OCI-LY7 (cell line): Measurements from ENCODE around the gene CD8A. TPM values are rescaled to one million over a fixed set of nuclear protein-coding genes. Genes with fewer than 3 reads are reported as not detected.

Experiments
- BruUV-seq: library from RNA; stranded (reverse); fragments of 400-500 nt; replicated peaks from 2 replicates; lab custom pipeline; 2021; lab: Mats Ljungman, UMichigan
- CTCF ChIA-PET: fragments of 300-600 bp; sonication (Branson Sonifier 250); formaldehyde crosslinking; loops from one replicate; lab custom pipeline; 2022; ENCODE audit warnings: antibody characterized with exemption; ENCODE audit not compliant: unreplicated experiment; lab: Charles Lee
- POLR2A ChIA-PET: fragments of 300-600 bp; sonication (Branson Sonifier 250); formaldehyde crosslinking; loops from one replicate; lab custom pipeline; 2022; ENCODE audit warnings: antibody characterized with exemption; lab: Charles Lee
- DNase-seq: peaks from one replicate; pipeline ENCODE4 v3.0.0-alpha.2; 2015; ENCODE audit warnings: low spot score
- H2AFZ ChIP-seq: fragments of 200-600 bp; sonication (generic), shearing (Covaris generic); 2 replicates; pipeline ENCODE4 v1.6.1; 2014; ENCODE audit warnings: mild to moderate bottlenecking, antibody characterized with exemption, low read length, moderate library complexity
- H3K27ac ChIP-seq: fragments of 200-600 bp; sonication (generic); 2 replicates; pipeline ENCODE4 v1.5.1; 2014; ENCODE audit warnings: mixed run types, low read depth, mild to moderate bottlenecking, moderate library complexity, low read length, inconsistent platforms; ENCODE audit not compliant: poor library complexity, severe bottlenecking
- H3K36me3 ChIP-seq: fragments of 200-600 bp; sonication (generic); 2 replicates; pipeline ENCODE4 v1.6.1; 2014; ENCODE audit warnings: mild to moderate bottlenecking, antibody characterized with exemption, low read length, moderate library complexity, mixed read lengths; ENCODE audit not compliant: insufficient read depth
- H3K4me1 ChIP-seq: fragments of 200-600 bp; sonication (generic); 2 replicates; pipeline ENCODE4 v1.5.1; 2014; ENCODE audit warnings: mild to moderate bottlenecking, low read length; ENCODE audit not compliant: insufficient read depth, poor library complexity, severe bottlenecking
- H3K4me2 ChIP-seq: fragments of 200-600 bp; sonication (generic); 2 replicates; pipeline ENCODE4 v1.6.1; 2014; ENCODE audit warnings: mild to moderate bottlenecking, low read length
- H3K4me3 ChIP-seq: fragments of 200-600 bp; sonication (generic); 2 replicates; pipeline ENCODE4 v1.5.1; 2014; ENCODE audit warnings: mild to moderate bottlenecking, low read depth, low read length; ENCODE audit not compliant: poor library complexity, severe bottlenecking
- H3K79me2 ChIP-seq: fragments of 200-600 bp; sonication (generic); 2 replicates; pipeline ENCODE4 v1.6.1; 2016; ENCODE audit warnings: low read depth, mild to moderate bottlenecking, low read length, moderate library complexity, mixed read lengths; ENCODE audit not compliant: insufficient read depth
- H3K9me2 ChIP-seq: fragments of 200-600 bp; sonication (generic); 2 replicates; pipeline ENCODE4 v1.6.1; 2016; ENCODE audit warnings: mild to moderate bottlenecking, low read length, mixed read lengths; ENCODE audit not compliant: insufficient read depth
- H3K9me3 ChIP-seq: fragments of 200-600 bp; sonication (generic); 2 replicates; pipeline ENCODE4 v1.6.1; 2014; ENCODE audit warnings: mild to moderate bottlenecking, mixed run types, low read length, mixed read lengths
- H4K20me1 ChIP-seq: fragments of 200-600 bp; sonication (generic); 2 replicates; pipeline ENCODE4 v1.6.1; 2014; ENCODE audit warnings: mild to moderate bottlenecking, antibody characterized with exemption, low read length, moderate library complexity, mixed read lengths; ENCODE audit not compliant: insufficient read depth
- EZH2phosphoT487 ChIP-seq: fragments of 200-600 bp; sonication (generic); IDR thresholded peaks from 2 replicates; pipeline ENCODE4 v1.6.1; 2018; ENCODE audit warnings: low read depth, borderline replicate concordance, mild to moderate bottlenecking, mixed run types, antibody characterized with exemption, low read length, moderate library complexity, mixed read lengths
- intact Hi-C: fragments of 100-400 bp; cut with micrococcal nuclease; formaldehyde crosslinking; loops from one replicate; pipeline ENCODE4 v1.10.0; 2022; ENCODE audit not compliant: unreplicated experiment
- total RNA-seq, 2 experiments: library from RNA; depleted of rRNA in 1 of 2; stranded (reverse); fragments of >200 nt in 1 of 2; shearing (Covaris generic) in 1 of 2; gene quantifications; 2 replicates each; pipeline ENCODE4 v1.2.3, GENCODE V29; 2014 to 2022
- TF ChIP-seq, protein P1 (sequence below): fragments of 200-600 bp; sonication (generic); conservative IDR thresholded peaks from 2 replicates; pipeline ENCODE4 v1.5.1; 2014; ENCODE audit warnings: mild to moderate bottlenecking, antibody characterized with exemption, low read length, moderate library complexity, mixed read lengths

The CD8A gene
- total RNA-seq, 2 experiments from 2014 or later, result not detected

DNA sequence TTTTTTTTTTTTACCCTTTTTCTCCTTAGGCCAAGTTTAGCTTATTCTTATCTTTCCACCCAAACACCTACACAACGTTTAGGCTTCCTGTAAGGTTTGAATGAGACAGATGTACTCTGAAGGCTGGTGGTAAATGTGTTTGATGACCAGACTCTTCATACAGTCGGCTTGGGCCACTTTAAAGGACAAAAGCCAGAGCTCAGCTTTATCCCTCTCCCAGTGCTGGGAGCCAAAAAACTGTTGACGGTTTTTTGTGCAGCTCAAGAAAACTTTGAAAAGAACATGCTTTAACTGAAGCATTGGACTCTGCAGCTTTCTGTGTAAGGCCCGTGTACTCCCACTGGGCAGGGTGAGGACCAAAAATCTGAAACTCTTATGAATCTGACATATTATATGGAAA, 15.4 kb downstream of the CD8A start:
- Histone ChIP-seq H4K20me1 (no peaks in the 10 kb centered on the region), H3K27ac (no peak overlapping the region), H3K4me1 (peaks cover 6% of the 10 kb centered on the region), H3K79me2 (no peaks in the 10 kb centered on the region), H3K4me2 (no peak overlapping the region), H2AFZ (no peak overlapping the region), H3K4me3 (no peak overlapping the region), H3K36me3 (peaks cover 53% of the 10 kb centered on the region), H3K9me2 (no peaks in the 10 kb centered on the region), H3K9me3 (no peaks in the 10 kb centered on the region)
- TSS peak; percentile 43 for BruUV-seq
- ChIA-PET CTCF (no interaction called here), POLR2A (no interaction called here)
- intact Hi-C loops, result no loop called here
- TF ChIP-seq EZH2phosphoT487, result no peak
- TF ChIP-seq, protein P1, sequence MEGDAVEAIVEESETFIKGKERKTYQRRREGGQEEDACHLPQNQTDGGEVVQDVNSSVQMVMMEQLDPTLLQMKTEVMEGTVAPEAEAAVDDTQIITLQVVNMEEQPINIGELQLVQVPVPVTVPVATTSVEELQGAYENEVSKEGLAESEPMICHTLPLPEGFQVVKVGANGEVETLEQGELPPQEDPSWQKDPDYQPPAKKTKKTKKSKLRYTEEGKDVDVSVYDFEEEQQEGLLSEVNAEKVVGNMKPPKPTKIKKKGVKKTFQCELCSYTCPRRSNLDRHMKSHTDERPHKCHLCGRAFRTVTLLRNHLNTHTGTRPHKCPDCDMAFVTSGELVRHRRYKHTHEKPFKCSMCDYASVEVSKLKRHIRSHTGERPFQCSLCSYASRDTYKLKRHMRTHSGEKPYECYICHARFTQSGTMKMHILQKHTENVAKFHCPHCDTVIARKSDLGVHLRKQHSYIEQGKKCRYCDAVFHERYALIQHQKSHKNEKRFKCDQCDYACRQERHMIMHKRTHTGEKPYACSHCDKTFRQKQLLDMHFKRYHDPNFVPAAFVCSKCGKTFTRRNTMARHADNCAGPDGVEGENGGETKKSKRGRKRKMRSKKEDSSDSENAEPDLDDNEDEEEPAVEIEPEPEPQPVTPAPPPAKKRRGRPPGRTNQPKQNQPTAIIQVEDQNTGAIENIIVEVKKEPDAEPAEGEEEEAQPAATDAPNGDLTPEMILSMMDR, result no peak
- DNase-seq, result no peak

DNA sequence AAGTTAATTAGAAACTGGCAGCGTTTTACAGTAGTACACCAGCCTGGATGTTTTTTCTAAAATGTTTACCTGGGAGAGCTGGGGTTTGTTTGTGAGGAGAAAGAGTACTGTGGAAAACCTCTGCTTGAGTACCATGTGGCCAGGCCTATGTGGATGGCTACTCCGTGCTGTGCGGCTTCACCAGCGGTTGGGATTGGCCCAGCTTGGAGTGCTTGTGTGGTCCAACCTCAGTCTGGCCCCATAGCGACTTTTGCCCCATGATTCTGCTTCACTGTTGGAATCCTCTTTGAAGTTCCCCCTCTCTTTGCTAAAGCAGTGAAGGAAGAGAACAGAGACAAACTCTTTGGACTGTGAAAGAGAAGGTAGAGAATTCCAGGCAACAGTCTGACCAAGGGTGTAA, 15.9 kb downstream of the CD8A start:
- Histone ChIP-seq H3K4me2 (no peak overlapping the region), H2AFZ (no peak overlapping the region), H3K79me2 (no peaks in the 10 kb centered on the region), H3K4me1 (peaks cover 6% of the 10 kb centered on the region), H3K27ac (no peak overlapping the region), H3K9me3 (no peaks in the 10 kb centered on the region), H3K9me2 (no peaks in the 10 kb centered on the region), H3K36me3 (peaks cover 57% of the 10 kb centered on the region), H3K4me3 (no peak overlapping the region), H4K20me1 (no peaks in the 10 kb centered on the region)
- TF ChIP-seq EZH2phosphoT487, result no peak
- TF ChIP-seq, protein P1, result no peak
- DNase-seq, result no peak
- ChIA-PET CTCF (no interaction called here), POLR2A (no interaction called here)
- no TSS peak for BruUV-seq
- intact Hi-C loops, result no loop called here

DNA sequence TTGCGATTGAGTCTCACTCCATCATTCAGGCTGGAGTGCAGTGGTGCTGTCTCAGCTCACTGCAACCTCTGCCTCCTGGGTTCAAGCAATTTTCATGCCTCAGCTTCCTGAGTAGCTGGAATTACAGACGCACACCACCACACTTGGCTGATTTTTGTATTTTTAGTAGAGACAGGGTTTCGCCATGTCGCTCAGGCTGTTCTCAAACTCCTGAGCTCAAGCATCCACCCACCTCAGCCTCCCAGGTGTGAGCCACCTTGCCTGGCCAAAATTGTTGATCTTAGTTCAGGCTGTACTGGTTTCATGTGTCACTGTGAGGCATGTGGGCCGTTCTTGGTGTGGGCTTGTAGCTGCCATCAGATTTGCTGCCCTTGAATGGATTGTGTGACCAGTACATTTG, 18.1 kb downstream of the CD8A start:
- H4K20me1 ChIP-seq, result no peaks in the 10 kb centered on the region
- no peak overlapping the region for H3K27ac ChIP-seq
- peaks cover 6% of the 10 kb centered on the region for H3K4me1 ChIP-seq
- TF ChIP-seq EZH2phosphoT487, result no peak
- TF ChIP-seq, protein P1, result no peak
- peak overlapping the region; percentile 8; the same call in 1 of the 2 replicates for H3K4me2 ChIP-seq
- H3K9me2 ChIP-seq, result no peaks in the 10 kb centered on the region
- ChIA-PET POLR2A (no interaction called here), CTCF (no interaction called here)
- H3K79me2 ChIP-seq, result no peaks in the 10 kb centered on the region
- no peaks in the 10 kb centered on the region for H3K9me3 ChIP-seq
- no TSS peak for BruUV-seq
- intact Hi-C loops, result no loop called here
- no peak overlapping the region for H3K4me3 ChIP-seq
- peaks cover 77% of the 10 kb centered on the region for H3K36me3 ChIP-seq
- H2AFZ ChIP-seq, result no peak overlapping the region
- DNase-seq, result peak; percentile 9
